Posterior vena cava (tissue), 2 donors: ENCODE results near the gene HBA1. TPM values are rescaled to one million over a fixed set of nuclear protein-coding genes. Genes with fewer than 3 reads are reported as not detected.
"Not testable (repeated sequence)": the region's sequence is repeated elsewhere in the genome, so short reads cannot be mapped to it uniquely, and the experiment has no call there.

Source experiments
- DNase-seq: peaks from one replicate; pipeline ENCODE4 v3.0.0-alpha.2; 2020; ENCODE audit warnings: low spot score
- intact Hi-C, 2 donors: fragments of 100-400 bp; cut with DNase I; formaldehyde crosslinking; loops; one replicate each; pipeline versions ENCODE4 v1.14.1 to v1.14.2; 2022 to 2023
- long read RNA-seq, 2 donors: library from polyadenylated mRNA; unstranded; transcript quantifications; one replicate each; pipeline ENCODE4 v2.0.0, GENCODE V29; 2020 to 2021
- total RNA-seq, 2 donors: library from RNA; stranded (reverse); fragmentation: NEBNext Ultra II Directional; extraction: Animal tissue kit (Norgen Biotek cat#: 25700); gene quantifications; one replicate each; pipeline ENCODE4 v1.2.1, GENCODE V29; 2021
- donor health status: DM: yes; HTN: yes; CAD: no.
- donor health status: DM: yes; HTN: yes; CAD: no.

Gene HBA1
- total RNA-seq = 1,000 to 10,000 TPM in 1 of 2 donors, 100 to 1,000 TPM in 1; 878 to 2,742 TPM
- long read RNA-seq, donor 1, transcript HBA1-201 (3 exons, 577 nt) = major isoform, 56 of 82 reads
- long read RNA-seq, donor 1, transcript HBA1-203 (2 exons, 674 nt) = minor isoform, 22 of 82 reads
- long read RNA-seq, donor 1, partial matches to known transcripts = 0 of 82 reads
- long read RNA-seq, donor 1, other reads (novel, unspliced or antisense) = 3 of 82 reads
- long read RNA-seq, donor 2, transcript HBA1-201 (3 exons, 577 nt) = major isoform, 15 of 16 reads
- long read RNA-seq, donor 2, partial matches to known transcripts = 0 of 16 reads
- long read RNA-seq, donor 2, other reads (novel, unspliced or antisense) = 0 of 16 reads

GRCh38 chr16:176477-177382 lies at the start of gene HBA1:
TSS of gene HBA1 (plus strand) at chr16:176680. CDS start at chr16:176717, 37 bp downstream.
- DNase-seq, intact Hi-C loops: not testable (repeated sequence)

DNA sequence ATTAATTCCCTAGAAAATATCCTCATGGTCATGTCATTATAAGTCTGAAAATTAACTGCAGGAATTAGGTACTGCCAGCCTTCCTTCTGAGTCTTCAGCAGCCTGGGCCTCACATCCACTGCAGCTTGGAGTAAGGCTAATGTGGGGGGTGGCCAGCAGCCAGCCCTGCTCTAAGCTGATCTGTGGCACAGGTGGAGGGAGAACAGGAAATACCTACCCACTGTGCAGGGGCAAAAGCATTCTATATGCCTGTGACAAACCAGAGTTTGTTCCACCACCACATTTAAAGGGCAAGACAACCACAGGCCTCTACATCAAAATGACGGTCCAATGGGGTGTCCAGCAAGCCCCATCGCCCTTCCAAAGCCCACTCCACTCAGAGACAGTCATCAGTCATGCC lies 47.4 kb upstream of the HBA1 start:
- intact Hi-C loops = no loop called here
- DNase-seq = peak; percentile 11

- intact Hi-C loops = no loop called here
- peak; percentile 31 for DNase-seq
These were observed 45.8 kb upstream of the HBA1 start for GRCh38 chr16:130533-131173.

GRCh38 chr16:132120-132519 lies 44.4 kb upstream of the HBA1 start:
- no peak for DNase-seq
- intact Hi-C loops = no loop called here

DNA sequence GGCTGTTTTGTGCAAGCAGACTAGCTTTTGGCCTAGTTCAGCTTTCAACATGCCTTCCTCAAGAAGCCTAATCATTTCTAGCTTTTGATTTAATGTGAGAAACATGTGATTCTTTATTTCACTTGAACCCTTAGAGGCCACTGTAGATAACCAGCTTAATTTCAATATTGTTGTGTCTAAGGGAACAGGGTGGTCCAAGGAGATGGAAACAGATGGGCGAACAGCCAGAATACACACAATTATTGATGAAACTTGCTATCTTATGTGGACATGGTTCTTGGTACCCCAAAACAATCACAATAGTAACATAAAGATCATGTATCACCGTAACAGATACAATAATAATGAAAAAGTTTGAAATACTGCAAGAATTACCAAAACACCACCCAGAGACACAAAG lies 42.8 kb upstream of the HBA1 start:
- intact Hi-C loops = loop anchor here in 1 of 2 donors (1.0 kb wide), 1 partner anchor 21 kb away; no protein-coding TSS in a partner anchor

DNA sequence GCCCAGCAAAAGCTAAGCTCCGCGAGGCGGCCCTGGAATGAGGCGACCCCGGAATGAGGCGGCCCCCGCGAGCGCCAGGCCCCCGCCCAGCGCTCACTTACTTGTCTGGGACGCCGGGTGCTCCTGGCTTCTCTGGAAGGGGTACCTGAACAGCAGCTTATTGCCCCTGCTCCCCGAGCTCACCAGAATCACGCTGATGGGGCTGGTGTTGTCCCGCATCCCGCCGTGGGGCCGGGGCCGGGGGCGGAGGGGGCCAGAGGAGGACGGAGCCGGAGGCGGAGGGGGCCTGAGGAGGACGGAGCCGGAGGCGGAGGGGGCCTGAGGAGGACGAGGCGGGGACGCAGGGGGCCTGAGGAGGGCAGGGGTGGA lies 38.4 kb upstream of the HBA1 start:
- peak; percentile 78 for DNase-seq
- intact Hi-C loops = no loop called here

More for the DNA sequence above, 42.8 kb upstream of the HBA1 start:
- DNase-seq = no peak

DNA sequence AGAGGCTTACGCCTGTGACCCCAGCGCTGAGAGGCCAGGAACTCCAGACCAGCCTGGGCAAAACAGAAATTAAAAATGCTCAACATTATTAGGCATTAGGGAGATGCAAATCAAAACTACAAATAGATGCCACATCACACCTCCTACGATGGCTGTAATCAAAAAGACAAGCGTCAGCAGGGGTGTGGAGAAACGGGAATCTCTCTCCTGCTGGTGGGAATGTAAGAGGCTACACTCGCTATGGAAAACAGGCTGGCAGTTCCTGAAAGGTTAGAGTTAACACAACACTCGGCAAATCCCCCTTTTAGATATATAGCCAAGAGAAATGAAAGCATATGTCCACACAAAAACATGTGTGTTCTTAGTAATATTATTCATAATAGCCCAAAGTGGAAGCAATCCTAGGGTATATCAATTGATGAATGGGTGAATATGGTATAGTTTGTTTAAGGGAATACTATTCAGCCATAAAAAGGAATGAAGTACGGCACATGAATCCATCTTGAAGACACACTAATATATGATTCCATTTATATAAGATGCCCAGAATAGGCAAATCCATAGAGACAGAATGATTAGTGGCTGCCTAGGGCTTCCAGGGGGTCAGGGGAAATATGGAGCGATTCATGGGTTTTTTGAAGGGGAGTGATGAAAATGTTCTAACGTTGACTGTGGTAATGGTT lies 36.2 kb upstream of the HBA1 start:
- intact Hi-C loops = no loop called here
- DNase-seq = peak; percentile 28

GRCh38 chr16:142405-142967 lies 34.0 kb upstream of the HBA1 start:
- no peak for DNase-seq
- intact Hi-C loops = no loop called here

GRCh38 chr16:143047-143446 lies 33.4 kb upstream of the HBA1 start:
- intact Hi-C loops = no loop called here

GRCh38 chr16:143456-143855 lies 33.0 kb upstream of the HBA1 start:
- intact Hi-C loops = no loop called here
- no peak for DNase-seq

More at GRCh38 chr16:143047-143446, 33.4 kb upstream of the HBA1 start:
- DNase-seq = peak; percentile 58

DNA sequence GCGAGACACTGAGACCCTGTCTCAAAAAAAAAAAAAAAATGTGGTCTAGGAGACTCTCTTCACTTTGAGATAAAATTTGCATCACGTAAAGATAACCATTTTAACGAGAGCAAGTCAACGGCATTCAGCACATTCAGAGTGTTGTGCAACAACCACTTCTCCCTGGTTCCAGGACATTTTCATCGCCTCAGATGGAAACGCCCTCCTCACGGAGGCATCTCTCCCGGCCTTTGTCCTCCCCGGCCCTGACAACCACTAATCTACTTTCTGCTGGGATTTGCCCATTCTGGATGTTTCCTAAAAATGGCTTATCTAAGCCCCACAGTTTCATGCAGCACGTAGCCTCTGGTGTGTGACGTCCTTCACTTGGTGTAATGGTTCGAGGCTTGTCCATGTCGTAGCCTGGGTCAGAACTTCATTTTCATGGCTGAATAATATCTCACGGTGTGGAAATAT lies 31.7 kb upstream of the HBA1 start:
- intact Hi-C loops = no loop called here
- DNase-seq = peak; percentile 36

- no peak for DNase-seq
- intact Hi-C loops = no loop called here
These were observed 29.8 kb upstream of the HBA1 start for GRCh38 chr16:146646-147045.

DNA sequence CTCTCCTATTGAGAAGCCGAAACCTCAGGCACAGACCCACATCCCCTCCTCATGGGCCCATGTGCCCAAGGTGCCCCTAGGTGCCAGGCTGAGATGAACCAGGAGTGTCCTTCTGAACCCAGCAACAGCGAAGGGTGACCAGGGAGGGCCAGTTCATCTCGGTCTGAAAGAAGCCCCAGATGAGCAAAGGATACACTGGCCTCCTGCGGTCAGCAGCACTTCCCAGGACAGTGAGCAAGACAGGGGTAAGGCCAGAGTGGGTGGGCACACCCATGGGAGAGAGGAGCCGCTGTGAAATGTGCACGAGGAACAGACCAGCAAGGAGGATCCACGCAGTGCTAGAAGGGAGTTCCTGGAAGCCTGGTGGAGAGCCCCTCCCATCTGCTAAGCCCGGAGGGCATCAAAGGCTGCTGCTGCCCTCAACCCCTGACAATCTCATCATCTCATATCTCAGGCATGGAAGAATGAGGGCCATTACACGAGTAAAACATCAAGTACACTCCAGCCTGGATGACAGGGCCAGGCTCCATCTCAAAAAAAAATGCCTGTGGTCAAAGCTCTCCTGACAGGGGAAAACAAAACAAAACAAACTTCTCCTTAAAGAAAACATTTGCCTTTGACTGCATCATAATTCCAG lies 27.3 kb upstream of the HBA1 start:
- peak; percentile 25 for DNase-seq
- intact Hi-C loops = no loop called here

- intact Hi-C loops = no loop called here
- DNase-seq = no peak
These were observed 24.0 kb upstream of the HBA1 start, which contains the start of gene HBZ for GRCh38 chr16:152141-153128. TSS of gene HBZ (plus strand) at chr16:152644. CDS start at chr16:152910, 266 bp downstream.

DNA sequence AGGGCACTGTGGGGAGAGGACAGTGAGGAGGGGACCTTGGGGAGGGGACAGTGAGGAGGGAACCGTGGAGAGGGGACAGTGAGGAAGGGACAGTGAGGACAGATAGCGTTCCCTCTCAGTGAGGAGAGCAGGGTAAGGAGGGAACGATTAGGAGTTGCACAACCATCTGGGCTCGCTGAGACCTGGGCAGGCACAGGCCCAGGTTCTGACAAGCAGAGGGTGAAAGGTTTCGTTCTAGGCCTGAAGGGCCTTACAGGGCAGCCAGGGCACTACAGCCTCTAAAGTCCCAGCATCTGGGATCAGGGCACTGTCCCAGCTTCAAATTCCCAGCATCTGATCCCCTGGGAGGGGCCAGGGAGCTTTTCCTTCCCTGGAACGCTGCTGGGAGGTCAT lies 23.4 kb upstream of the HBA1 start:
- DNase-seq, intact Hi-C loops: not testable (repeated sequence)

GRCh38 chr16:153550-154216 lies 22.8 kb upstream of the HBA1 start:
- not testable (repeated sequence) for DNase-seq
- intact Hi-C loops = loop anchor here in 1 of 2 donors (1.0 kb wide), 1 partner anchor 20 kb away; no protein-coding TSS in a partner anchor
